GM23338 (cell line): ENCODE measurements around the gene HDGFL2. TPM values are rescaled to one million over a fixed set of nuclear protein-coding genes. Genes with fewer than 3 reads are reported as not detected.

Experiments used
- ATAC-seq: fragments of 200-7000 bp; cut with Tn5 transposase; 3 replicates; pipeline ENCODE4 v1.9.1; 2020
- DNase-seq: peaks from one replicate; pipeline ENCODE4 v3.0.0-alpha.2; 2015; ENCODE audit warnings: low spot score
- H2AFZ ChIP-seq: fragments of 200-600 bp; sonication (generic); 2 replicates; pipeline ENCODE4 v1.8.0; 2016; ENCODE audit warnings: antibody characterized with exemption, mild to moderate bottlenecking, moderate library complexity
- H3F3A ChIP-seq: fragments of 200-600 bp; sonication (generic); replicated peaks from 2 replicates; pipeline ENCODE4 v1.8.0; 2017; ENCODE audit warnings: antibody characterized with exemption, mixed run types, low read depth
- H3K27ac ChIP-seq: fragments of 200-600 bp; sonication (generic); 2 replicates; pipeline ENCODE4 v1.6.1; 2016; ENCODE audit warnings: low read depth
- H3K27me3 ChIP-seq: fragments of 200-600 bp; sonication (generic); 2 replicates; pipeline ENCODE4 v1.8.0; 2016; ENCODE audit warnings: mild to moderate bottlenecking, mixed run types, moderate library complexity; ENCODE audit not compliant: insufficient read depth
- H3K36me3 ChIP-seq: fragments of 200-600 bp; sonication (generic); 2 replicates; pipeline ENCODE4 v1.8.0; 2016; ENCODE audit warnings: mild to moderate bottlenecking; ENCODE audit not compliant: insufficient read depth
- H3K4me1 ChIP-seq: fragments of 200-600 bp; sonication (generic); 2 replicates; pipeline ENCODE4 v1.8.0; 2016; ENCODE audit warnings: mild to moderate bottlenecking, moderate library complexity; ENCODE audit not compliant: insufficient read depth
- H3K4me2 ChIP-seq: fragments of 200-600 bp; sonication (generic); 2 replicates; pipeline ENCODE4 v1.7.1; 2017; ENCODE audit warnings: mixed run types
- H3K4me3 ChIP-seq: fragments of 200-600 bp; sonication (generic); 2 replicates; pipeline ENCODE4 v1.6.1; 2016; ENCODE audit warnings: mixed run types
- H3K79me2 ChIP-seq: fragments of 200-600 bp; sonication (generic); replicated peaks from 2 replicates; pipeline ENCODE4 v1.8.0; 2017; ENCODE audit warnings: mild to moderate bottlenecking; ENCODE audit not compliant: insufficient read depth
- H3K9me2 ChIP-seq: fragments of 200-600 bp; sonication (generic); 2 replicates; pipeline ENCODE4 v1.8.0; 2017; ENCODE audit not compliant: insufficient read depth
- H4K20me1 ChIP-seq: fragments of 200-600 bp; sonication (generic); replicated peaks from 2 replicates; pipeline ENCODE4 v1.8.0; 2017; ENCODE audit warnings: mild to moderate bottlenecking; ENCODE audit not compliant: insufficient read depth
- H3K27ac Mint-ChIP-seq: 2 replicates; pipeline ENCODE4 v1.8.0; 2020; ENCODE audit warnings: inconsistent platforms, mild to moderate bottlenecking, moderate library complexity, mixed read lengths
- H3K27me3 Mint-ChIP-seq: 3 replicates; pipeline ENCODE4 v1.8.0; 2022; ENCODE audit warnings: low read depth, mild to moderate bottlenecking, moderate library complexity, mixed read lengths, inconsistent platforms; ENCODE audit not compliant: insufficient read depth, poor library complexity
- H3K36me3 Mint-ChIP-seq: 3 replicates; pipeline ENCODE4 v1.8.0; 2021; ENCODE audit warnings: low read depth, mild to moderate bottlenecking, inconsistent platforms, moderate library complexity, mixed read lengths
- H3K4me1 Mint-ChIP-seq: 3 replicates; pipeline ENCODE4 v1.8.0; 2020; ENCODE audit warnings: mild to moderate bottlenecking, inconsistent platforms, mixed read lengths
- H3K4me3 Mint-ChIP-seq: 3 replicates; pipeline ENCODE4 v1.8.0; 2021; ENCODE audit warnings: moderate library complexity, mild to moderate bottlenecking, inconsistent platforms, mixed read lengths
- H3K9me3 Mint-ChIP-seq: 3 replicates; pipeline ENCODE4 v1.8.0; 2020; ENCODE audit warnings: moderate library complexity, mild to moderate bottlenecking, inconsistent platforms, mixed read lengths
- CREB1 ChIP-seq: fragments of 250-450 bp; sonication (Bioruptor Pico); IDR thresholded peaks from 2 replicates; pipeline ENCODE4 v1.5.0; 2020; ENCODE audit warnings: low read depth, mild to moderate bottlenecking, moderate library complexity
- CTCF ChIP-seq, 2 experiments: fragments of 200-600 bp in 1 of 2; sonication (generic) in 1 of 2; conservative IDR thresholded peaks; 2 replicates each; pipeline versions ENCODE4 v1.5.1 to v1.6.1; 2016 to 2017; ENCODE audit warnings: antibody characterized with exemption in 2 of 2, low read depth in 2 of 2, mild to moderate bottlenecking in 2 of 2, moderate library complexity in 1 of 2
- ETS1 ChIP-seq: IDR thresholded peaks from 2 replicates; pipeline ENCODE4 v1.6.1; 2016; ENCODE audit warnings: antibody characterized with exemption
- EZH2 ChIP-seq: fragments of 200-600 bp; sonication (generic); IDR thresholded peaks from one replicate; pipeline ENCODE4 v1.8.0; 2017; ENCODE audit warnings: antibody characterized with exemption, mild to moderate bottlenecking, low read depth; ENCODE audit not compliant: unreplicated experiment
- EZH2phosphoT487 ChIP-seq: fragments of 200-600 bp; sonication (generic); IDR thresholded peaks from one replicate; pipeline ENCODE4 v1.8.1; 2018; ENCODE audit warnings: antibody characterized with exemption; ENCODE audit not compliant: unreplicated experiment
- JUNB ChIP-seq: IDR thresholded peaks from one replicate; pipeline ENCODE4 v1.6.1; 2016; ENCODE audit warnings: antibody characterized with exemption; ENCODE audit not compliant: unreplicated experiment
- POLR2AphosphoS5 ChIP-seq: IDR thresholded peaks from 2 replicates; pipeline ENCODE4 v1.6.1; 2016; ENCODE audit warnings: antibody characterized with exemption, low read depth
- REST ChIP-seq: IDR thresholded peaks from one replicate; pipeline ENCODE4 v1.6.1; 2018; ENCODE audit warnings: antibody characterized with exemption; ENCODE audit not compliant: unreplicated experiment
- STAT1 ChIP-seq: IDR thresholded peaks from one replicate; pipeline ENCODE4 v1.6.1; 2016; ENCODE audit warnings: antibody characterized with exemption; ENCODE audit not compliant: unreplicated experiment
- ZNF114 ChIP-seq: fragments of 250-450 bp; sonication (Bioruptor Pico); IDR thresholded peaks from 2 replicates; pipeline ENCODE4 v1.5.0; 2020; ENCODE audit warnings: mild to moderate bottlenecking, moderate library complexity
- ZNF331 ChIP-seq: fragments of 250-450 bp; sonication (Bioruptor Pico); IDR thresholded peaks from 2 replicates; pipeline ENCODE4 v1.5.0; 2020; ENCODE audit warnings: low read depth, mild to moderate bottlenecking, moderate library complexity
- polyA plus RNA-seq: library from polyadenylated mRNA; unstranded; fragments of >200 nt; fragmentation: Nextera tagmentation; extraction: Ambion mirVana; gene quantifications from 2 replicates; pipeline ENCODE4 v1.2.1, GENCODE V29; 2016
- total RNA-seq: library from RNA; depleted of rRNA; stranded (reverse); fragments of >200 nt; shearing (Covaris generic); gene quantifications from 2 replicates; pipeline ENCODE4 v1.2.3, GENCODE V29; 2014

HDGFL2 gene
- total and polyA plus RNA-seq, 2 experiments from 2014 or later, result 64.8 to 113 TPM

- no peak for TF ChIP-seq CTCF (conservative IDR thresholded peaks at IDR 0.05; ENCODE audit: low read depth in 2 of 2)
- no peak for TF ChIP-seq POLR2AphosphoS5
Observed at GRCh38 chr19:4429771-4430171, 42.3 kb upstream of the HDGFL2 start (continued).

GRCh38 chr19:4430760-4431159, 41.3 kb upstream of the HDGFL2 start:
- Histone ChIP-seq H3K9me2 (no peaks in the 10 kb centered on the region), H3K36me3 (peaks cover 63% of the 10 kb centered on the region), H3K27ac (no peak overlapping the region), H4K20me1 (peaks cover 14% of the 10 kb centered on the region), H3K27me3 (no peaks in the 10 kb centered on the region), H3K79me2 (peaks cover 16% of the 10 kb centered on the region), H3F3A (peaks cover 11% of the 10 kb centered on the region), H3K4me3 (no peak overlapping the region), H2AFZ (no peak overlapping the region), H3K4me1 (no peaks in the 10 kb centered on the region), H3K4me2 (no peak overlapping the region)
- no peak overlapping the region for H3K27ac Mint-ChIP-seq
- peaks cover 92% of the 10 kb centered on the region for H3K36me3 Mint-ChIP-seq
- no peak for DNase-seq
- no peaks in the 10 kb centered on the region for H3K9me3 Mint-ChIP-seq
- no peaks in the 10 kb centered on the region; the same call in 2 of the 3 replicates for H3K4me1 Mint-ChIP-seq
- peaks cover 15% of the 10 kb centered on the region for H3K27me3 Mint-ChIP-seq
- TF ChIP-seq STAT1, result no peak
- TF ChIP-seq EZH2phosphoT487, result no peak
- TF ChIP-seq CREB1 (CRISPR knock-in tag), result no peak
- no peak for TF ChIP-seq ETS1
- no peak for TF ChIP-seq JUNB
- no peak for TF ChIP-seq ZNF114 (CRISPR knock-in tag)
- no peak overlapping the region for H3K4me3 Mint-ChIP-seq
- no peak for ATAC-seq

GRCh38 chr19:4431296-4431695, 40.8 kb upstream of the HDGFL2 start:
- Histone ChIP-seq H3K4me2 (no peak overlapping the region), H3K9me2 (no peaks in the 10 kb centered on the region), H3K27ac (no peak overlapping the region), H4K20me1 (peaks cover 14% of the 10 kb centered on the region), H3K79me2 (peaks cover 16% of the 10 kb centered on the region), H3K4me3 (no peak overlapping the region), H3F3A (peaks cover 11% of the 10 kb centered on the region), H2AFZ (no peak overlapping the region), H3K27me3 (no peaks in the 10 kb centered on the region), H3K4me1 (no peaks in the 10 kb centered on the region), H3K36me3 (peaks cover 63% of the 10 kb centered on the region)
- DNase-seq, result no peak
- Mint-ChIP-seq H3K4me3 (no peak overlapping the region), H3K36me3 (peaks cover 92% of the 10 kb centered on the region), H3K27ac (no peak overlapping the region), H3K27me3 (peaks cover 15% of the 10 kb centered on the region), H3K9me3 (no peaks in the 10 kb centered on the region), H3K4me1 (no peaks in the 10 kb centered on the region; the same call in 2 of the 3 replicates)
- TF ChIP-seq REST, result no peak
- TF ChIP-seq ZNF114 (CRISPR knock-in tag), result no peak
- TF ChIP-seq EZH2, result no peak
- TF ChIP-seq STAT1, result no peak
- TF ChIP-seq EZH2phosphoT487, result no peak
- TF ChIP-seq ZNF331 (CRISPR knock-in tag), result no peak
- ATAC-seq, result no peak
